HepG2 (cell line): Measurements from ENCODE around the gene JMY.

ENCODE experiments used
- CHCHD3 ChIP-seq: sonication (generic); formaldehyde crosslinking; IDR thresholded peaks from 2 replicates; pipeline ENCODE4 v1.8.0; 2022; ENCODE audit warnings: mild to moderate bottlenecking, missing genetic modification reagents, moderate library complexity
- CREB1 ChIP-seq, 2 experiments: fragments of 450-650 bp in 1 of 2; IDR thresholded peaks; 2 replicates each; pipeline ENCODE4 v1.6.1; 2016 to 2017; ENCODE audit warnings: control low read depth in 1 of 2, mild to moderate bottlenecking in 1 of 2, missing compliant biosample characterization in 1 of 2, missing genetic modification characterization in 1 of 2
- CTCF ChIP-seq: sonication (generic); formaldehyde crosslinking; IDR thresholded peaks from 2 replicates; pipeline ENCODE4 v1.5.0; 2020; ENCODE audit warnings: mild to moderate bottlenecking, missing genetic modification reagents, moderate library complexity
- HOMEZ ChIP-seq: IDR thresholded peaks from 2 replicates; pipeline ENCODE4 v1.6.1; 2016; ENCODE audit warnings: low read depth
- IRF1 ChIP-seq: sonication (generic); formaldehyde crosslinking; IDR thresholded peaks from 2 replicates; pipeline ENCODE4 v1.4.0; 2020; ENCODE audit warnings: low read depth, mild to moderate bottlenecking, missing genetic modification reagents
- NR2C2 ChIP-seq: sonication (generic); formaldehyde crosslinking; IDR thresholded peaks from 2 replicates; pipeline ENCODE4 v1.4.0; 2020; ENCODE audit warnings: missing genetic modification reagents, mild to moderate bottlenecking, moderate library complexity, borderline replicate concordance
- NR2F1 ChIP-seq, 2 experiments: fragments of 450-650 bp in 1 of 2; formaldehyde crosslinking in 1 of 2; IDR thresholded peaks; 2 replicates each; pipeline versions ENCODE4 v1.5.0 to v1.6.1; 2016 to 2020; ENCODE audit warnings: mild to moderate bottlenecking in 1 of 2, missing compliant biosample characterization in 1 of 2, missing genetic modification reagents in 1 of 2, moderate library complexity in 1 of 2
- ZBTB21 ChIP-seq: sonication (generic); formaldehyde crosslinking; IDR thresholded peaks from 2 replicates; pipeline ENCODE4 v1.4.0; 2020; ENCODE audit warnings: missing genetic modification reagents

- TF ChIP-seq CHCHD3: no peak
- TF ChIP-seq NR2F1 (CRISPR knock-in tag; IDR thresholded peaks at IDR 0.05): no peak
- no peak for TF ChIP-seq HOMEZ (CRISPR knock-in tag)
- TF ChIP-seq NR2C2: no peak
- TF ChIP-seq CREB1 (IDR thresholded peaks at IDR 0.05): no peak
- no peak for TF ChIP-seq CREB1 (CRISPR knock-in tag; IDR thresholded peaks at IDR 0.05)
- TF ChIP-seq IRF1 (CRISPR knock-in tag): no peak
- no peak for TF ChIP-seq CTCF (CRISPR knock-in tag)
- no peak for TF ChIP-seq ZBTB21
Measured at GRCh38 chr5:79236362-79236969, 535 bp downstream of the JMY start.
